ENCODE measurements around the gene TCF7L1. TPM values are rescaled to one million over a fixed set of nuclear protein-coding genes. Genes with fewer than 3 reads are reported as not detected.

The TCF7L1 gene
- total and polyA plus RNA-seq, 2 donors (not counting 3 experiments of a cell fraction or from before 2014, with no cell fraction given), result 9.6 to 17.4 TPM

DNA sequence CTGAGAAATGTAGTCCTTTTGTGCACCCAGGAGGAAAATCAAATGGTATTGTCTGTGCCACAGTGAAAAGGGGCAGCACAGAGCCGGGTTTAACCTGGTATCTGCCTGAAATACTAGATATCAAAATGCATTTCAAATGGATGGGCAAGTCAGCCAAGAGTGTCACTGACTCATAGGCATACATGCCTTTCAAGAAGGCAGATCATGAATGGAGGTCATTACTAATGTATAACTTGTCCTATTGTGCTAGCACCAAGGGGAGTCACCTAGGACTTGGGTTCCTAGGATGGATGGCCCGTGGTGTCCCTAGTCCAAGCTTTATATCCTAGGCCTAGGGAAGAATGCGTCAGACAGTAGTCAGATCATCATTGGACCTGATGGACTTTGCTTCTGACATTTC, 49.9 kb downstream of the TCF7L1 start:
- no peak overlapping the region for H2AFZ ChIP-seq (ENCODE audit: low read depth, low read length)
- POLR2A ChIA-PET, result no interaction called here
- H4K20me1 ChIP-seq (replicated peaks; ENCODE audit: control insufficient read depth, extremely low read depth, insufficient read depth, low read length), result no peaks in the 10 kb centered on the region
- no peaks in the 10 kb centered on the region for H3K9me3 ChIP-seq (replicated peaks; ENCODE audit: control insufficient read depth, insufficient read depth, low read length)
- DNase-seq (ENCODE audit: low read depth, low spot score) (no peak), FAIRE-seq (no peak)
- CTCF ChIA-PET, result interaction anchor here (1.8 kb wide), 1 partner anchor 102 kb away, joined by 4 read pairs; no protein-coding TSS in a partner anchor
- H3K4me2 ChIP-seq (ENCODE audit: insufficient read depth, low read length), result no peak overlapping the region
- H3K36me3 ChIP-seq (ENCODE audit: control insufficient read depth in 2 of 2, extremely low read depth in 1 of 2, insufficient read depth in 2 of 2, low read length in 2 of 2), result no peaks in the 10 kb centered on the region
- no peak overlapping the region for H3K27ac ChIP-seq (ENCODE audit: insufficient read depth, low read depth, low read length)
- no peak overlapping the region for H3K9ac ChIP-seq (replicated peaks; ENCODE audit: extremely low read depth, insufficient read depth, low read length)
- H3K4me1 ChIP-seq (ENCODE audit: control insufficient read depth, extremely low read depth, insufficient read depth, low read length), result peaks cover 33% of the 10 kb centered on the region
- BruUV-seq (replicated peaks), result no TSS peak
- intact Hi-C loops (cut with micrococcal nuclease), result loop anchor here (5.0 kb wide), 1 partner anchor 84 kb away; no protein-coding TSS in a partner anchor
- no peaks in the 10 kb centered on the region for H3K79me2 ChIP-seq (ENCODE audit: control insufficient read depth, insufficient read depth, low read length)
- no peak overlapping the region for H3K4me3 ChIP-seq (replicated peaks in 1 of 3; ENCODE audit: insufficient read depth in 1 of 3, low read depth in 1 of 3, low read length in 3 of 3)
- H3K9me1 ChIP-seq (replicated peaks; ENCODE audit: control insufficient read depth, extremely low read depth, insufficient read depth, low read length), result no peaks in the 10 kb centered on the region
- no peaks in the 10 kb centered on the region for H3K27me3 ChIP-seq (ENCODE audit: control insufficient read depth in 2 of 2, insufficient read depth in 2 of 2, low read length in 2 of 2)
- TF ChIP-seq MYC (IDR thresholded peaks at IDR 0.05; ENCODE audit: low read depth, low read length), result no peak
- no peak for TF ChIP-seq EZH2 (IDR thresholded peaks at IDR 0.05; ENCODE audit: borderline replicate concordance, low read depth, low read length, severe bottlenecking)
- TF ChIP-seq, protein P1, sequence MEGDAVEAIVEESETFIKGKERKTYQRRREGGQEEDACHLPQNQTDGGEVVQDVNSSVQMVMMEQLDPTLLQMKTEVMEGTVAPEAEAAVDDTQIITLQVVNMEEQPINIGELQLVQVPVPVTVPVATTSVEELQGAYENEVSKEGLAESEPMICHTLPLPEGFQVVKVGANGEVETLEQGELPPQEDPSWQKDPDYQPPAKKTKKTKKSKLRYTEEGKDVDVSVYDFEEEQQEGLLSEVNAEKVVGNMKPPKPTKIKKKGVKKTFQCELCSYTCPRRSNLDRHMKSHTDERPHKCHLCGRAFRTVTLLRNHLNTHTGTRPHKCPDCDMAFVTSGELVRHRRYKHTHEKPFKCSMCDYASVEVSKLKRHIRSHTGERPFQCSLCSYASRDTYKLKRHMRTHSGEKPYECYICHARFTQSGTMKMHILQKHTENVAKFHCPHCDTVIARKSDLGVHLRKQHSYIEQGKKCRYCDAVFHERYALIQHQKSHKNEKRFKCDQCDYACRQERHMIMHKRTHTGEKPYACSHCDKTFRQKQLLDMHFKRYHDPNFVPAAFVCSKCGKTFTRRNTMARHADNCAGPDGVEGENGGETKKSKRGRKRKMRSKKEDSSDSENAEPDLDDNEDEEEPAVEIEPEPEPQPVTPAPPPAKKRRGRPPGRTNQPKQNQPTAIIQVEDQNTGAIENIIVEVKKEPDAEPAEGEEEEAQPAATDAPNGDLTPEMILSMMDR (IDR thresholded peaks at IDR 0.05; ENCODE audit: extremely low read depth in 1 of 2, insufficient read depth in 1 of 2, low read depth in 1 of 2, low read length in 2 of 2), result no peak
- no peak for TF ChIP-seq GATA2 (IDR thresholded peaks at IDR 0.05; ENCODE audit: insufficient read depth, insufficient read length, low read depth, low read length)
- dilution Hi-C loops (cut with MboI; ENCODE audit: extremely low pct_ligation_motif_present, low sequenced_read_pairs), result no loop called here

DNA sequence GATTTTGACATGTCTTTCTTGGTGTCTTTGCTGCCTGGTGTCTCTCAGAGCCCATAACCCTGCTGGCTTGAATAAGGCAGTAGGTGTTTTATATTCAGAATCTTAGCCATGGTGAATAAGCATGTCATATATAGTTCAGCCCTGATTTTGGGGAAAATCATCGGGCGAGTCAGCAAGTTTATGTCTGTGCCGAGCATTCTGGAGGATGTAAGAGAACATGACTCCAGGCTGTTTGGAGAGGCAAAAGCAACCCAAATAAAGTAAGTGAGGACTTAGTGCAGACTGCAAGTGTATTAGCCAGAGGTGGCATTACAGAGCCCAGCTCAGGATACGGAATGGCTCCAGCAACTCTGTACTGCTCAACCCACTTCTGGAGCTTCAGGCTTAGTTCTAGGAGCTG, 50.3 kb downstream of the TCF7L1 start:
- FAIRE-seq, result no peak
- Histone ChIP-seq H3K9ac (replicated peaks; ENCODE audit: extremely low read depth, insufficient read depth, low read length) (no peak overlapping the region), H3K27ac (ENCODE audit: insufficient read depth, low read depth, low read length) (no peak overlapping the region), H3K9me1 (replicated peaks; ENCODE audit: control insufficient read depth, extremely low read depth, insufficient read depth, low read length) (no peaks in the 10 kb centered on the region), H3K27me3 (ENCODE audit: control insufficient read depth in 2 of 2, insufficient read depth in 2 of 2, low read length in 2 of 2) (no peaks in the 10 kb centered on the region), H2AFZ (ENCODE audit: low read depth, low read length) (no peak overlapping the region), H3K4me1 (ENCODE audit: control insufficient read depth, extremely low read depth, insufficient read depth, low read length) (peaks cover 29% of the 10 kb centered on the region), H3K79me2 (ENCODE audit: control insufficient read depth, insufficient read depth, low read length) (no peaks in the 10 kb centered on the region), H3K36me3 (ENCODE audit: control insufficient read depth in 2 of 2, extremely low read depth in 1 of 2, insufficient read depth in 2 of 2, low read length in 2 of 2) (no peaks in the 10 kb centered on the region), H3K4me3 (replicated peaks in 1 of 3; ENCODE audit: insufficient read depth in 1 of 3, low read depth in 1 of 3, low read length in 3 of 3) (no peak overlapping the region), H3K4me2 (ENCODE audit: insufficient read depth, low read length) (no peak overlapping the region), H4K20me1 (replicated peaks; ENCODE audit: control insufficient read depth, extremely low read depth, insufficient read depth, low read length) (no peaks in the 10 kb centered on the region), H3K9me3 (replicated peaks; ENCODE audit: control insufficient read depth, insufficient read depth, low read length) (no peaks in the 10 kb centered on the region)
- intact Hi-C loops (cut with micrococcal nuclease), result loop anchor here (5.0 kb wide), 1 partner anchor 84 kb away; no protein-coding TSS in a partner anchor
- DNase-seq (ENCODE audit: low read depth, low spot score), result no peak
- dilution Hi-C loops (cut with MboI; ENCODE audit: extremely low pct_ligation_motif_present, low sequenced_read_pairs), result no loop called here
- ChIA-PET POLR2A (no interaction called here), CTCF (interaction anchor here (1.8 kb wide), 1 partner anchor 102 kb away, joined by 4 read pairs; no protein-coding TSS in a partner anchor)
- BruUV-seq (replicated peaks), result no TSS peak
- no peak for TF ChIP-seq EZH2 (IDR thresholded peaks at IDR 0.05; ENCODE audit: borderline replicate concordance, low read depth, low read length, severe bottlenecking)
- TF ChIP-seq, protein P1 (IDR thresholded peaks at IDR 0.05; ENCODE audit: extremely low read depth in 1 of 2, insufficient read depth in 1 of 2, low read depth in 1 of 2, low read length in 2 of 2), result no peak
- no peak for TF ChIP-seq JUN (IDR thresholded peaks at IDR 0.05; ENCODE audit: borderline replicate concordance, insufficient read depth, insufficient read length, low read depth)
- TF ChIP-seq, protein P2, sequence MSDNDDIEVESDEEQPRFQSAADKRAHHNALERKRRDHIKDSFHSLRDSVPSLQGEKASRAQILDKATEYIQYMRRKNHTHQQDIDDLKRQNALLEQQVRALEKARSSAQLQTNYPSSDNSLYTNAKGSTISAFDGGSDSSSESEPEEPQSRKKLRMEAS (IDR thresholded peaks at IDR 0.05; ENCODE audit: insufficient read depth, insufficient read length), result no peak
- TF ChIP-seq POLR2AphosphoS5 (IDR thresholded peaks at IDR 0.05; ENCODE audit: insufficient read depth, low read depth, low read length), result no peak

Measured in endothelial cell of umbilical vein (primary cell).